NCI-H526 (cell line): ENCODE data around the gene TEX12.

Experiments used
- DNase-seq, 2 experiments: peaks; one replicate each; lab custom pipeline; 2025; lab: John Stamatoyannopoulos, UW

The TEX12 gene

DNA sequence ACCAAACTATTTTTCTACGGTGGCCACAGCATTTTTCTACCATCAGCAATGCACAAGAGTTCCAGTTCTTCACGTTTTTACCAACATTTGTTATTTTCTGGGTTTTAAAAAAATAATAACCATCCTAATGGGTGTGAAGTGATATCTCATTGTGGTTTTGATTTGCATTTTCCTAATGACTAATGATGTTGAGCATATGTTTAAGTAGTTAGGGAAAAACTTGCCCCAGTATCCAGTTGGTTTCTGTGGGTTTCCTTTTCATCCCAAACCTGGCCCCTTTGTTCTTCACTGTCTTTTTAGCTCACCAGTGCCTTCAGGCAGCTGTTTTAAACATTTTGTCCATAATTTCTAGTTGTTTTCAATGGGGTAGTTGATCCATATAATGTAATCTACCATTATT, 44.4 kb downstream of the TEX12 start:
- no peak for DNase-seq

DNA sequence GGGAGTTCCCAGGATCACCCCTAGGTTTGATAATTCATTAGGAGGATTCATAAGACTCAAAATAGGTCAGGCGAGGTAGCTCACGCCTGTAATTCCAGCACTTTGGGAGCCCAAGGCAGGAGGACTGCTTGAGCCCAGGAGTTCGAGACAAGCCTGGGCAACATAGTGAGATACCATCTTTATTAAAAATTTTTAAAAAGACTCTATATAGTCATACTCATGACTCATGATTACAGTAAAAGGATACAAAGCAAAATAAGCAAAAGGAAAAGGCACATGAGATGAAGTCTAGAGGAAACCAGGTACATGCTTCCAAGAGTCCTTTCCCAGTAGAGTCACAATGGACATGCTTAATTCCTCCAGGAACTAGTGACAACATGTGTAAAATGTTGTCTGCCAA, 45.1 kb downstream of the TEX12 start:
- no peak for DNase-seq

DNA sequence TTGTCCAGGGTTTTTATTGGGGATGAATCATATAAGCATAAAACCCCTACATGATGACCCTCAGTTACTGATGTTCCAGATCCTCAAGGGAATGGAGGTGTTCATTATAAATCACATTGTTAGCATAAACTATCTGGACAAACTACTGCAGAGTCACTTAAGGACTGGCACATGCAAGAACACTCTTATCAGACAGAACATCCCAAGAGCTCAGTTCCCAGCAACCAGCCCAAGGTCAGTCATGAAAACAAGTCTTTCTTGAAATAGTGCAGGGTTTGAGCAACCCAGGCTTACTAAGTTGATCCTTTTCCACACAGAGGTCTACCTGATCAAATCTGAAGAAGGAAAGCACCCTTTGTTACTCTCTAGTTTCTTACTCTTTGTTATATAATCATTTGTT, 45.5 kb downstream of the TEX12 start:
- DNase-seq = no peak

DNA sequence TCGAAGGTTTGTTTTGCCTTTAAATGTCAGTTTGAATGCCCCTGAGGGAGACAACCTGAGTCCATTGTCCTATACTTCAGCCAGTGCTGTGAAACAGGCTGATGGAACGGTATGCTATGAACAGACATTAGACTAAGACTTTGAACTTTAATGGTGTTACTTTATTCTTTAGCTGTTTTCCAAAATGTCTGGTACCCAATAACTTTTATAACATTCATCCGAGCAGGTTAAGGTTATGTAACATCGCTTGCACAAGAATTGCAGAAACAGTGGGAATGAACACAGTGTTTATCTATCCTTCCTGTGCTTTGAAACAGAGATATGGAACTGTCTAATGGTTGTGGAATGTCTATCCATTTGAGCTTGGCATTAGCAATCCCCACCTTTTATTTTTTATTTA, 46.6 kb downstream of the TEX12 start:
- no peak for DNase-seq

DNA sequence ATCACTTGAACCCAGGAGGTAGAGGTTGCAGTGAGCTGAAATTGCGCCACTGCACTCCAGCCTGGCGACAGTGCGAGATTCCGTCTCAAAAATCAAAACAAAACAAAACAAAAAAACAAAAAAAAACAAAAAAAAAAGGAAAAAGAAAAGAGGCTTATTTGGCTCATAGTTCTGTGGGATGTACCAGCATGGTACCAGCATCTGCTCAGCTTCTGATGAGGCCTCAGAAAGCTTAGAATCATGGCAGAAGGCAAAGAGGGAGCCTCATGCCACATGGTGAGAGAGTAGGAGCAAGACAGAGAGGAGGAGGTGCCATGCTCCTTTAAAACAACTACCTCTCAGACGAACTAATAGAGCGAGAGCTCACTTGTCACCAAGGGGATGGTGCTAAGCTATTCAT, 48.4 kb downstream of the TEX12 start:
- DNase-seq = no peak

DNA sequence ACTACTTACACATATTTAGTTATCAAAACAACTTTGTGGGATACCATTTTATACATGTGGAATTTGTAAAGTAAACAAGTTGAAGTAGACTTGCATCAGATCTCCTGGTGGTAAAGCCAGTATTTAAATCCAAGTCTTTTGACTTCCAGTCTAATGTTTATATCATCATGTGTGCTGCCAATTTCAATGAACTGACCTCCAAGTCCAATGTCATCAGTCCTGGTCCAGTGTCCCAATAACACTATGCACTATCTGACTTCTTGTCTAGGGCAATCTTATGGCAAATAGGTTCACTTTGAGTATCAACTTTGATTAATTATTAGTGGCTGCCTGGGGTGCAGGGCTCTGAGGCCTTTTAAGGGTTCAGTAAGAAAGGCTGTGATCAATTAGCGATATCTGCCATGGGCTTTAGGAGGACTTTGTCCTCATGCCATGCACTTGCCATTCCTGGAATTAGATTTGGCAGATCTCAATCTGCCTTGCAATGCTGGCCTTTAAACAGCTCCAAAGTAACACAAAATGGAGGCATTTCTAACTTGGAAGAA, 49.5 kb downstream of the TEX12 start:
- DNase-seq = no peak

DNA sequence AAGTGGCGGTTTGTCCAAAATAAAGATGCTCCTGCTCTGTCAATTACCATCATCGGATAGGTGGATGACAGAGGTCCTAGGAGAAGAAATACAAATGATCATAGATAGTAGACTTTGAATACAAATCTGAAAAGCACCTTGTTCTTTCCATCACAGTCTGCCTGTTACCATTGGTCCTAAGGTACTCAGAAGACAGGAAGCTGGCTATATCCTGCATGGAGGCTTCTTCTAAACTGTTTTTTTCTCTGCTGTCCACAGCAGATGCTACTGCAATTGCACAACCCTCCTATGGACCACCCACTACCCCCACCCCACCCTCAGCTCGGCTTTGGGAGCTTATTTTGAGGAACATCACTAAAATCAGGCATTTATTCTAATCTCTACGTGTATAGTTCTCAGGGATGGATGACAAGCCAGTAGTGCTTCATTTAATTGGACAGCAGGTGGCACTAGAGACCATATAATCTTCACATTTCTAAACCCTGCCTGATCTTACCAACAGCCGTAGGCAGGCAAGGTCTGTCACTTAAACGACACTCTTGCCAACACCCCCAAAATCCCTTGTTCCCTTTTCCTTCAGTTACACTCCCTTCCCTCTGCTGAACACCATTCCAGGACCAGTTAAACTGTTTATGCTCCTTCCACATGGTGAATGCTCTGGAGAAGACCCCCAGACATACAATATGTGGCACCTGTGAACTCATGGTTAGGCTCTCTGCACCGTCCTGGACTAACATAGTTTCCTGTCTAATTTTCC, 52.5 kb downstream of the TEX12 start:
- peak; percentile 80 to 91 for DNase-seq

DNA sequence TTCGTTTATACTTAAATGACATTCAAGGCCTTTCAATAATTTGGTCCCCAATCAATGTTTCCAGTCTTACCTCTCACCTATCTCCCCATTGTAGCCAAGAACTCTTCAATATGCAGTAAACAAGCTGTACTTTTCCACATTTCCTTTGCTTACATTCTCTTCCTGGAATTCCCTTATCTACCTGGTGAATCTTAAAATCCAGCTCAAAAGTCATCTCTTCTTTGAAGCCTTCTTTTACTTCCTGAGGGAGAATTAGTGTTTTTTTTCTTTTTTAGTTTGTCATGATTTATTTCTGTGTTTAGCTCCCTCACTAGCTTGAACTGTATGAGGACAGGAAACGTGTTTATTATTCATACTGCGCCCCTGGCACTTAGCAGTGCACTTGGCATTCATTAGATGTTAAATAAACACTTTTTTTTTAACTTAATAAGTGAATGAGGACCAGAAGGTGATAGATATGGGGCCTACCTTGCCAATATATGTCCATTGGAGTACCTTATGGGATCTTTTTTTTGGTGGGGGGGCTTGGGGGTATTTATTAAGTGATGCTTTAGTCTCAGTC, 54.2 kb downstream of the TEX12 start:
- DNase-seq = no peak
